Common myeloid progenitor, CD34-positive (primary cell): ENCODE results near the gene SCN1B.
A peak's percentile ranks its signal among the peaks of the same experiment; 100 is the strongest.
"Not testable (repeated sequence)": the region's sequence is repeated elsewhere in the genome, so short reads cannot be mapped to it uniquely, and the experiment has no call there.

Experiments
- CTCF ChIA-PET: fragments of 350-600 bp; sonication (Branson Sonifier 250); formaldehyde crosslinking; loops from one replicate; lab custom pipeline; 2021; ENCODE audit warnings: antibody characterized with exemption; lab: Charles Lee
- POLR2A ChIA-PET: fragments of 350-600 bp; sonication (Branson Sonifier 250); formaldehyde crosslinking; loops from one replicate; lab custom pipeline; 2021; ENCODE audit warnings: antibody characterized with exemption; lab: Charles Lee
- DNase-seq, 3 donors: peaks; one replicate each; pipeline versions ENCODE4 v3.0.0 to v3.0.0-alpha.2; 2013
- H3K27ac ChIP-seq, 2 experiments: 1 replicate in 1 of 2; 2 replicates in 1 of 2; pipeline ENCODE4 v1.7.0; 2013; ENCODE audit warnings: inconsistent platforms in 2 of 2, low read length in 2 of 2, mild to moderate bottlenecking in 2 of 2, low read depth in 1 of 2, moderate library complexity in 1 of 2; ENCODE audit not compliant: severe bottlenecking in 2 of 2, insufficient read depth in 1 of 2, poor library complexity in 1 of 2
- H3K27me3 ChIP-seq, 5 experiments: replicated peaks in 2 of 5; 1 replicate in 3 of 5; 2 replicates in 2 of 5; pipeline versions ENCODE4 v1.6.1 to v1.7.0; 2013; ENCODE audit warnings: low read length in 4 of 5, mild to moderate bottlenecking in 2 of 5, moderate library complexity in 2 of 5, inconsistent platforms in 1 of 5; ENCODE audit not compliant: insufficient read depth in 5 of 5, control insufficient read depth in 4 of 5
- H3K36me3 ChIP-seq, 4 experiments: 1 replicate in 2 of 4; 2 replicates in 2 of 4; pipeline versions ENCODE4 v1.6.1 to v1.7.0; 2013; ENCODE audit warnings: low read length in 3 of 4, control low read depth in 1 of 4, mild to moderate bottlenecking in 1 of 4; ENCODE audit not compliant: control insufficient read depth in 4 of 4, insufficient read depth in 4 of 4
- H3K4me1 ChIP-seq, 4 experiments: 1 replicate in 3 of 4; 2 replicates in 1 of 4; pipeline versions ENCODE4 v1.6.1 to v1.7.1; 2013; ENCODE audit warnings: low read length in 3 of 4, mild to moderate bottlenecking in 3 of 4, control low read depth in 1 of 4, inconsistent platforms in 1 of 4, moderate library complexity in 1 of 4; ENCODE audit not compliant: control insufficient read depth in 4 of 4, insufficient read depth in 4 of 4; ENCODE audit errors: control extremely low read depth in 1 of 4
- H3K4me3 ChIP-seq, 7 experiments: 1 replicate in 4 of 7; 2 replicates in 3 of 7; pipeline versions ENCODE4 v1.5.1 to v1.7.0; 2013; ENCODE audit warnings: mild to moderate bottlenecking in 7 of 7, low read length in 6 of 7, moderate library complexity in 6 of 7, inconsistent platforms in 2 of 7, low read depth in 2 of 7, control low read depth in 1 of 7; ENCODE audit not compliant: insufficient read depth in 4 of 7, control insufficient read depth in 1 of 7; ENCODE audit errors: extremely low read depth in 1 of 7
- H3K9me3 ChIP-seq, 5 experiments: 1 replicate in 4 of 5; 2 replicates in 1 of 5; pipeline versions ENCODE4 v1.6.1 to v1.7.1; 2013; ENCODE audit warnings: low read length in 4 of 5, mild to moderate bottlenecking in 2 of 5, inconsistent platforms in 1 of 5, low read depth in 1 of 5, moderate library complexity in 1 of 5; ENCODE audit not compliant: control insufficient read depth in 4 of 5, insufficient read depth in 2 of 5; ENCODE audit errors: control extremely low read depth in 1 of 5
- whole genome bisulfite sequencing: methylation state at CpG from one replicate; pipeline ENCODE4 v1.1.5; 2013; ENCODE audit not compliant: insufficient coverage; 5-methylcytosine and 5-hydroxymethylcytosine counted together

Gene SCN1B

DNA sequence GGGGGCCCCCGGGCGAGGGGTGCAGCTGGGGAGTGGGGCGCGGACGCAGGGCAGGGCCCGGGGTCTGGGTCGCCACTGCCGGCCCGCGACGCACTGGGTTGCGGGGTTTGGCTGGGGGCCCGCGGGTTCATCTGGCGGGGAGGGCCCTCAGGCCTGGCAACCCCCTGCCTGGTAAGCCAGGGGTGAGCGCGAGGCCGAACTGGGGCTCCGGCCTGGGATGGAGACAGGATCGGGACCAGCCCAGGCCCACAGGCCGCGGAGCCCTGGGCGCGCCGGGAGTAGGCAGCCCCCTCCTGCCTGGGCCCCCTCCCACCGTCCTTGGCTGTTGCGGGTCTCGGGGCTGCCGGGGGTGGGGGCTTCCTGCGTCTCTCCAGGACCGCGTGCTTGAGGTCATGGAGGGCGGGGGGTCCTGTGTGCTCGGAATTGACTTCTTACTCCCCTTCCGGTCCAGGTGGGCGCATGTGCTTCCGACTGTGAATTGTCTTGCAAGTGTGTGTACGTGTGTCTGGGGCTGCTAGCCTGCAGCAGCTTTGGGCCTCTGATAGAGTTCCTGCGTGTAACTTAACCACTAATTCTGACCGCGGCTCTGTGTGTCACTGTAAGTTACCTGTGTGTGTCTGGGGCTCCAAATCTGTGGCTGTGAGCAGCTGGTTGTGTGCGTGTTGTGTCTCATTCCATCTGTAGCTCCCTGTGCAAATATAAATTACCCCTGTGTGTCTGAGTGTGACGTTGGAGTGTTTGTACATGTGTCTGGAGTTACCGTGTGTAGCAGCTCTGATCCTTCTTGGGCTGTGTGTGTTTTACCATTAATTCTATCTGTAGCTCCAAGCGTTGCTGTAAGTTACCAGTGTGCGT is 29.4 kb upstream of the SCN1B start:
- Histone ChIP-seq H3K36me3 (peaks cover 0 to 30% (median 21%) of the 10 kb centered on the region in 4 experiments), H3K4me1 (peaks cover 25 to 80% (median 75%) of the 10 kb centered on the region in 4 experiments), H3K9me3 (no peaks in the 10 kb centered on the region), H3K27ac (peak overlapping the region; percentile 46 to 93), H3K27me3 (no peaks in the 10 kb centered on the region), H3K4me3 (peak overlapping the region; percentile 30 to 85 (median 75))
- ChIA-PET POLR2A (interaction anchor here (0.6 to 3.2 kb wide), 5 partner anchors 13 to 323 kb away, joined by 3 to 13 read pairs (median 3); partner anchors contain the start of genes ZNF302 and ZNF792), CTCF (interaction anchor here (1.0 to 2.1 kb wide), 10 partner anchors 9 to 38 kb away, joined by 3 to 7 read pairs (median 5); no protein-coding TSS in a partner anchor)
- peak; percentile 52 to 94 (median 87) for DNase-seq
- WGBS = 0% methylated on average over 26 of the region's 46 CpGs

- POLR2A ChIA-PET = interaction anchor here (3.2 kb wide), 1 partner anchor 39 kb away, joined by 13 read pairs; the partner anchor contains the start of gene ZNF792
- Histone ChIP-seq H3K4me1 (peaks cover 25 to 68% (median 63%) of the 10 kb centered on the region in 4 experiments), H3K27me3 (no peaks in the 10 kb centered on the region), H3K4me3 (peak overlapping the region in 4 of 7 experiments; percentile 4 to 82 (median 62)), H3K36me3 (peaks cover 3 to 40% (median 31%) of the 10 kb centered on the region in 4 experiments), H3K27ac (peak overlapping the region in 1 of 2 experiments; percentile 93), H3K9me3 (no peaks in the 10 kb centered on the region)
- WGBS = 94% methylated on average over 11 of the region's 11 CpGs
- DNase-seq = no peak
- CTCF ChIA-PET = interaction anchor here (1.0 to 2.1 kb wide), 8 partner anchors 11 to 40 kb away, joined by 3 to 7 read pairs (median 6); no protein-coding TSS in a partner anchor
Observed at GRCh38 chr19:35002037-35002535, 28.2 kb upstream of the SCN1B start.

DNA sequence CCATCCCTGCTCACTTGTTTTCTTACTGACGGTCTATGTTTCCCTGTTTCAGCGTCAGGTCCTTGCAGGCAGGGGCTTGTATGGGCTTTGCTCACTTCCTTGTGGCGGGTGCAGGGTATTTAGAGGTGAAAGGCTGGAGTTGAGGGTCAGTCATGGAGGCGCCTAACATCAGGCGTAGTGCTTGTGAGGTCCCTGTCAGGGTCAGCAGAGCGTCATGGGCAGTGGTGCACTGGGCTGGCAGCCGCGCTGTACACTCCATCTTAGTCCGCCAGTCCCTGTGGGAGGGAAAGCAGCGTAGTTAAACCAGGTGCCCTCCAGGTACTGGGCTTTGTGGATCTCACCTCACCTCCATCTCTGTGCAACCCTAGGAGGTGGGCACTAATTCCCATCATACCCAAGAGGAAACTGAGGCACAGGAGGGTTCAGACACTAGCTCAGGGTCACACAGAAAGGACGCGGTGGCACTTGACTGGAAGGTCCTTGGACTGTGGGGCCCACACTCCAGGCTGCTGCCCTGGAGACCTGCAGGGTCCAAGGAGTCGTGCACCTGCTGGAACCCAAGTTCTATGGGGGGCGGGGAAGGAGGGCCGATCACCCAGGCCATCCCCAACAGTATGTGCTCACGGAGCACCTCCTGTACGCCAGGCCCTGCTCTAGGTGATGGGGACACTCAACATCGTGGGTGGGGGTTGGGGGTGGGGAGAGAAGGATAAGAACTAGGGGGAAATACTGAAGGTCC is 25.6 kb upstream of the SCN1B start:
- H3K27me3 ChIP-seq = no peaks in the 10 kb centered on the region
- H3K36me3 ChIP-seq = peaks cover 6 to 51% (median 39%) of the 10 kb centered on the region in 4 experiments
- H3K4me1 ChIP-seq = peaks cover 18 to 42% (median 38%) of the 10 kb centered on the region in 4 experiments
- 96% methylated on average over 9 of the region's 18 CpGs for WGBS
- CTCF ChIA-PET = interaction anchor here (1.6 to 11.0 kb wide), 3 partner anchors 7 to 32 kb away, joined by 7 to 249 read pairs (median 8); partner anchors contain the start of gene ZNF792
- peak overlapping the region in 1 of 2 experiments; percentile 30 for H3K27ac ChIP-seq
- POLR2A ChIA-PET = no interaction called here
- no peaks in the 10 kb centered on the region for H3K9me3 ChIP-seq
- H3K4me3 ChIP-seq = no peak overlapping the region
- no peak for DNase-seq

- peaks cover 10 to 58% (median 47%) of the 10 kb centered on the region in 4 experiments for H3K36me3 ChIP-seq
- H3K4me3 ChIP-seq = no peak overlapping the region
- no peaks in the 10 kb centered on the region for H3K9me3 ChIP-seq
- H3K27ac ChIP-seq = no peak overlapping the region
- H3K27me3 ChIP-seq = no peaks in the 10 kb centered on the region
- POLR2A ChIA-PET = no interaction called here
- no peak for DNase-seq
- CTCF ChIA-PET = interaction anchor here (1.0 to 11.0 kb wide), 3 partner anchors 23 to 31 kb away, joined by 3 to 249 read pairs (median 3); partner anchors contain the start of gene ZNF792
- 95% methylated on average over 10 of the region's 11 CpGs for WGBS
- peaks cover 18 to 41% (median 35%) of the 10 kb centered on the region in 4 experiments for H3K4me1 ChIP-seq
Observed at GRCh38 chr19:35005256-35005977, 24.9 kb upstream of the SCN1B start.

DNA sequence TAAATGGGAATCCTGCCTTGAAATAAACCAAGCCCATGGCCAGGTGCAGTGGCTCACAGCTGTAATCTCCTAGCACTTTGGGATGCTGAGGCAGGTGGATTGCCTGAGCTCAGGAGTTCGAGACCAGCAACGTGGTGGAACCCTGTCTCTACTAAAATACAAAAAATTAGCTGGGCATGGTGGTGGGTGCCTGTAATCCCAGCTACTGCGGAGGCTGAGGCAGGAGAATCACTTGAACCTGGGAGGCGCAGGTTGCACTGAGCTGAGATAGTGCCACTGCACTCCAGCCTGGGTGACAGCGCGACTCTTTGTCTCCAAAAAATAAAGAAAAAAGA is 24.3 kb upstream of the SCN1B start:
- H3K27me3 ChIP-seq, DNase-seq, H3K9me3 ChIP-seq, H3K4me3 ChIP-seq, POLR2A ChIA-PET, H3K27ac ChIP-seq: not testable (repeated sequence)
- CTCF ChIA-PET = interaction anchor here (1.0 to 11.0 kb wide), 3 partner anchors 22 to 31 kb away, joined by 3 to 249 read pairs (median 3); partner anchors contain the start of gene ZNF792
- Histone ChIP-seq H3K4me1 (peaks cover 18 to 40% (median 33%) of the 10 kb centered on the region in 4 experiments), H3K36me3 (peaks cover 13 to 62% (median 52%) of the 10 kb centered on the region in 4 experiments)
- WGBS = 100% methylated on average over 6 of the region's 6 CpGs

GRCh38 chr19:35006342-35006998 is 23.8 kb upstream of the SCN1B start:
- no peak overlapping the region for H3K27ac ChIP-seq
- no peaks in the 10 kb centered on the region for H3K9me3 ChIP-seq
- no peak for DNase-seq
- 98% methylated on average over 14 of the region's 15 CpGs for WGBS
- ChIA-PET POLR2A (interaction anchor here (1.0 kb wide), 1 partner anchor 33 kb away, joined by 4 read pairs; no protein-coding TSS in a partner anchor), CTCF (interaction anchor here (1.0 to 11.0 kb wide), 3 partner anchors 22 to 32 kb away, joined by 3 to 249 read pairs (median 3); partner anchors contain the start of gene ZNF792)
- H3K36me3 ChIP-seq = peaks cover 13 to 67% (median 54%) of the 10 kb centered on the region in 4 experiments
- H3K27me3 ChIP-seq = no peaks in the 10 kb centered on the region
- H3K4me3 ChIP-seq = no peak overlapping the region
- peaks cover 13 to 35% (median 28%) of the 10 kb centered on the region in 4 experiments for H3K4me1 ChIP-seq
